ENCODE results near the gene ARFRP1.

The ARFRP1 gene, protein sequence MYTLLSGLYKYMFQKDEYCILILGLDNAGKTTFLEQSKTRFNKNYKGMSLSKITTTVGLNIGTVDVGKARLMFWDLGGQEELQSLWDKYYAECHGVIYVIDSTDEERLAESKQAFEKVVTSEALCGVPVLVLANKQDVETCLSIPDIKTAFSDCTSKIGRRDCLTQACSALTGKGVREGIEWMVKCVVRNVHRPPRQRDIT

GRCh38 chr20:63707558-63708300, at the start of gene ARFRP1, which contains the start of gene ZGPAT:
Gene ARFRP1, minus strand, starts transcription at chr20:63707976. Its CDS starts 885 bp downstream, at chr20:63707091.
Gene ZGPAT, plus strand, starts transcription at chr20:63708039. Its CDS starts 542 bp downstream, at chr20:63708581.
- peak; percentile 89 to 99 (median 94) for DNase-seq
- intact Hi-C loops (cut with DNase I): loop anchor here (1.0 to 10.0 kb wide), 3 partner anchors 49 to 249 kb away; partner anchors contain the start of genes ABHD16B, RTEL1, TPD52L2 and UCKL1

- intact Hi-C loops (cut with DNase I): no loop called here
- peak in 2 of 10 donors; percentile 2 to 13 for DNase-seq
Measured at GRCh38 chr20:63756648-63756991, 48.8 kb upstream of the ARFRP1 start.

- DNase-seq: peak in 2 of 10 donors; percentile 19 to 49
- intact Hi-C loops (cut with DNase I): no loop called here
Measured at GRCh38 chr20:63755933-63756647, 48.3 kb upstream of the ARFRP1 start.

DNA sequence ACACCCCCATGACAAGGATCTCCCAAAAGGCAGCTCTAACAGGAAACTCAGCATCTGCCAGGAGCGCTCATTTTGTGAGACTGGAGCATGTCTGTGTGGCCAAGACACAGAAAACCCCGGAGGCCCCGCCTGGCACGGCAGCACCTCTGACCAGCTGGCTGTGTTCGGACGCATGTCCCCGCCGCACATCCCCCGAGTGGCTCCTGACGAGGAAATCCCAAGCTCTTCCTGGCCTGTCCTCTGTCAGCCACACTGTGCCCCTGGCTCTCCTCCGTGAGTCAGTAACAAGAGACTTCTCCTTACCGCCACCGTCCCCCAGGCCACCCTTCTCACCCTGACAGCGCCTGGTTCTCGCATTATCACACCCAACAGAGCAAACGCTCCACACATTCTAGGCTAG, 46.2 kb upstream of the ARFRP1 start:
- peak in 3 of 10 donors; percentile 59 to 75 (median 64) for DNase-seq
- intact Hi-C loops (cut with DNase I): no loop called here

DNA sequence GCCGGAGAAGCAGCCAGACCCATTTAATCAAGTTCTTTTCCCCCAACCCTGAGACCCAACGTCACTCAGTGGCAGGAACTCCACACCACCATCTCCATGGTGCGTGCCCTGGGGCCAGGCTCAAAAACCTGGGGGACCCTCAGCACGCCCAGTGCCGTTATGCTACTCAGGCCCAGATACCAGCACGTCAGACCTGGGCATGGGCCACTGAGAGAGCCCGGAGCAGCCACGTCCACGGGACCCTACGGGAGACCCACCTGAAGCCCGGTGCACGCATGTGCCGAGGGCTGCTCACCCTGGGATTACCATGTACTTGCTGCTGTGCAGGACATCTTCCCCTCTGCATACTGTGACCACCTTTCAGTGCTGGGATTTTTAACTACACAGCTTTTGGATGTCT, 45.6 kb upstream of the ARFRP1 start:
- intact Hi-C loops (cut with DNase I): no loop called here
- DNase-seq: peak in 2 of 10 donors; percentile 42 to 62

DNA sequence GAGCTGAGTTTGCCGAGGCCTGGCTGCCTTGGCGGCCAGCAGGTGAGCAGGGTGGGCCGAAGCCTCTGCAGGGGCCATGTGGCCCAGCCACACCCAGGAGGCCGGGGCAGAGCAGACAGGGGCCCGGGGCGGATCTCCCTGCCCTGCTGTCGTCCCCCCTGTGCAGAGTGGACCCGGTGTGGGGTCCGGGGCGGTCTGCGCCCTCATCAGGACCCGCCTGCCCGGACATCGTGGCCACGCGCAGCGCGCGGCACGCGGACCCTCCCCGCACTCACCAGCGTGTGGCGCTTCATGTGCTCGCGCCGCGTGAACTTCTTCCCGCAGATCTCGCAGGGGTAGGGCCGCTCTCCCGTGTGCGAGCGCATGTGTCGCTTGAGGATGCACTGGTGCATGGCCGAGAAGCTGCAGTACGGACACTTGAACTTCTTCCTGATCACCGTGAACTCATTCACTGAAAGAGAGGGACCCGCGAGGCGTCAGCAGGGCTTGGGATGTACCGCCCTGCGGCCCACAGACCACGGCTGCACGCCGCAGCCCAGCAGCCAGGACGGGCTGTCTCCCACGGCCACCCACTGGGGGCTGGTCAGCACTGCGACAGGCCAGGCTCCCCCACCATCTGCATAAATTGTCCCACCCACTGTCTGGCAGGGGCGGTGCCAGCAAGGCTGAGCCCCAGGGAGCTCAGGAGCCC, 44.8 kb upstream of the ARFRP1 start:
- intact Hi-C loops (cut with DNase I): no loop called here
- peak in 3 of 10 donors; percentile 64 to 83 (median 79) for DNase-seq

GRCh38 chr20:63751471-63752271, 43.9 kb upstream of the ARFRP1 start:
- intact Hi-C loops (cut with DNase I): no loop called here
- DNase-seq: peak in 4 of 10 donors; percentile 17 to 77 (median 68)

DNA sequence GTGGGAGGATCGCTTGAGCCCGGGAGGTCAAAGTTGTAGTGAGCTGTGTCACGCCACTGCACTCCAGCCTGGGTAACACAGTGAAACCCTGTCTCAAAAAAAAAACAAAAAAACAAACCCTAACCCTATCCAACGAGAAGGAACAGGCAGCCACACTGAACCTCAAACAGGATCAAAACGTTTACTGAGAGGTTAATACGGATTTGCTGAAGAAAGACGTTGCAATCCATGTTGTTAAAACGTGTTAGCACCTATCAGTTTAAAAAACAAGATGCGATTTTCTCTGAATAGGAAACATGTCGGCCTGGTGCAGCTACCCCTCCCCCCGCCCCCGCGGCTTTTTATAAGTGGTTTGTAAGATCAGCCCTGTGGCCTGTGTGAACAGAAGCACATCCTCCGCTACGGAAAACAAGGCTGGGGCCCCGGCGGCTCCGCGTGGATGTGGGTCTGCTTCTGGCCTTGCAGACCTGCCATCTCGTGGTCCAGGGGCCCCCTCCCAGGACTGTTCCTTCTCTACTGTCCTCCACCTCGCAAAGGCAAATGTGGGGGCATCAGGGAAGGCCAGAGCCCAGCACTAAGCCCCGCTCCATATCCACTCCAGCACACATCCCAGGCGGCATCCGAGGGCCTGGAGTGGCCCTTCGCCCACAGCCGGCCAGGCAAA, 43.2 kb upstream of the ARFRP1 start:
- intact Hi-C loops (cut with DNase I): no loop called here
- DNase-seq: peak in 4 of 10 donors; percentile 24 to 85 (median 62)

GRCh38 chr20:63749597-63750508, 42.1 kb upstream of the ARFRP1 start:
- peak in 5 of 10 donors; percentile 24 to 85 (median 72) for DNase-seq
- intact Hi-C loops (cut with DNase I): no loop called here

- peak in 3 of 10 donors; percentile 15 to 75 (median 32) for DNase-seq
- intact Hi-C loops (cut with DNase I): no loop called here
Measured at GRCh38 chr20:63748934-63749270, 41.1 kb upstream of the ARFRP1 start.

- intact Hi-C loops (cut with DNase I): no loop called here
- peak in 4 of 10 donors; percentile 13 to 75 (median 63) for DNase-seq
Measured at GRCh38 chr20:63748070-63748933, 40.5 kb upstream of the ARFRP1 start.

GRCh38 chr20:63747622-63748069, 39.9 kb upstream of the ARFRP1 start:
- intact Hi-C loops (cut with DNase I): no loop called here
- peak in 3 of 10 donors; percentile 60 to 72 (median 69) for DNase-seq

- DNase-seq: peak in 3 of 10 donors; percentile 64 to 83 (median 66)
- intact Hi-C loops (cut with DNase I): no loop called here
Measured at GRCh38 chr20:63746751-63747315, 39.1 kb upstream of the ARFRP1 start.

- peak in 3 of 10 donors; percentile 67 to 82 (median 77) for DNase-seq
- intact Hi-C loops (cut with DNase I): no loop called here
Measured at GRCh38 chr20:63745961-63746731, 38.4 kb upstream of the ARFRP1 start.

DNA sequence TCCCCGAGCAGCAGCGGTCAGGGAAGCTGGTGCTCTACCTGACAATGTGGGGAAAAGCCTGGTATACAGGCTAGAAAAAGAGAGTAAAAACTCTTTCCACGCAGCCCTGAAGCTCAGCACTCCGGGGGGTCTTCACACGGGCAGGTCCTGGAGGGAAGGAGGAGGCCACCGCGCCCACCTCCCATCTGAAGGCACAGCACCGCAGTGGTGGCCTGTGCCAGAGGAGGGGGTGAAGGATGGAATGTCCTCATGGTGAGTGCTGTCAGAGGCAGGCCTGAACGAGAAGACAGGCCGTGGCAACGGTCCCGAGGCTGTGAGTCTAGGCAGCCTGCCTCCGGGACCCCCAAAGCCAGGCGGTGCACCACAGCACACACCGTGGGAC, 37.6 kb upstream of the ARFRP1 start:
- intact Hi-C loops (cut with DNase I): no loop called here
- DNase-seq: peak in 3 of 10 donors; percentile 52 to 70 (median 58)
